Measurements from ENCODE around the gene EDC4.

Gene EDC4

GRCh38 chr16:67926181-67926750 lies 53.4 kb downstream of the EDC4 start:
- Histone ChIP-seq H4K20me1 (ENCODE audit: low read depth, low read length) (no peaks in the 10 kb centered on the region; the same call in 1 of the 2 replicates), H3F3A (ENCODE audit: insufficient read depth) (no peaks in the 10 kb centered on the region), H3K9me2 (replicated peaks; ENCODE audit: insufficient read depth, low read length) (no peaks in the 10 kb centered on the region), H3K27me3 (ENCODE audit: low read length) (no peaks in the 10 kb centered on the region), H3K27ac (ENCODE audit: low read depth, low read length) (no peak overlapping the region), H3K4me2 (ENCODE audit: low read depth, low read length, poor library complexity, severe bottlenecking) (no peak overlapping the region), H3K36me3 (ENCODE audit: low read length) (no peaks in the 10 kb centered on the region), H3K9me3 (ENCODE audit: insufficient read depth, low read length) (no peaks in the 10 kb centered on the region), H3K4me3 (ENCODE audit: insufficient read depth, low read length, poor library complexity, severe bottlenecking) (no peak overlapping the region), H3K9ac (ENCODE audit: low read length) (no peak overlapping the region), H2AFZ (ENCODE audit: low read depth, low read length, severe bottlenecking) (no peak overlapping the region), H3K79me2 (ENCODE audit: insufficient read depth, low read length) (no peaks in the 10 kb centered on the region)
- TF ChIP-seq CTCF (IDR thresholded peaks at IDR 0.05; ENCODE audit: insufficient read depth, low read length, poor library complexity, severe bottlenecking) (no peak), EZH2phosphoT487 (conservative IDR thresholded peaks at IDR 0.05; ENCODE audit: low read length) (no peak)

- H3K9ac ChIP-seq (ENCODE audit: low read length): no peak overlapping the region
- no peaks in the 10 kb centered on the region for H3K9me2 ChIP-seq (replicated peaks; ENCODE audit: insufficient read depth, low read length)
- no peak overlapping the region for H3K4me3 ChIP-seq (ENCODE audit: insufficient read depth, low read length, poor library complexity, severe bottlenecking)
- no peak overlapping the region for H3K27ac ChIP-seq (ENCODE audit: low read depth, low read length)
- H4K20me1 ChIP-seq (ENCODE audit: low read depth, low read length): no peaks in the 10 kb centered on the region; the same call in 1 of the 2 replicates
- H3K36me3 ChIP-seq (ENCODE audit: low read length): no peaks in the 10 kb centered on the region
- no peak overlapping the region for H2AFZ ChIP-seq (ENCODE audit: low read depth, low read length, severe bottlenecking)
- H3K4me2 ChIP-seq (ENCODE audit: low read depth, low read length, poor library complexity, severe bottlenecking): no peak overlapping the region
- H3K27me3 ChIP-seq (ENCODE audit: low read length): no peaks in the 10 kb centered on the region
- no peaks in the 10 kb centered on the region for H3K9me3 ChIP-seq (ENCODE audit: insufficient read depth, low read length)
- H3K79me2 ChIP-seq (ENCODE audit: insufficient read depth, low read length): no peaks in the 10 kb centered on the region
- TF ChIP-seq EZH2phosphoT487 (conservative IDR thresholded peaks at IDR 0.05; ENCODE audit: low read length): no peak
- TF ChIP-seq CTCF (IDR thresholded peaks at IDR 0.05; ENCODE audit: insufficient read depth, low read length, poor library complexity, severe bottlenecking): no peak
- no peaks in the 10 kb centered on the region for H3F3A ChIP-seq (ENCODE audit: insufficient read depth)
Observed at GRCh38 chr16:67927131-67927941, 54.5 kb downstream of the EDC4 start.

- Histone ChIP-seq H3K36me3 (ENCODE audit: low read length) (no peaks in the 10 kb centered on the region), H3K9me2 (replicated peaks; ENCODE audit: insufficient read depth, low read length) (no peaks in the 10 kb centered on the region), H3K27ac (ENCODE audit: low read depth, low read length) (no peak overlapping the region), H3K4me2 (ENCODE audit: low read depth, low read length, poor library complexity, severe bottlenecking) (no peak overlapping the region), H3K9me3 (ENCODE audit: insufficient read depth, low read length) (no peaks in the 10 kb centered on the region), H3K79me2 (ENCODE audit: insufficient read depth, low read length) (no peaks in the 10 kb centered on the region), H3K4me3 (ENCODE audit: insufficient read depth, low read length, poor library complexity, severe bottlenecking) (no peak overlapping the region), H3K27me3 (ENCODE audit: low read length) (no peaks in the 10 kb centered on the region), H3F3A (ENCODE audit: insufficient read depth) (no peaks in the 10 kb centered on the region), H2AFZ (ENCODE audit: low read depth, low read length, severe bottlenecking) (no peak overlapping the region), H4K20me1 (ENCODE audit: low read depth, low read length) (no peaks in the 10 kb centered on the region; the same call in 1 of the 2 replicates), H3K9ac (ENCODE audit: low read length) (no peak overlapping the region)
- TF ChIP-seq CTCF (IDR thresholded peaks at IDR 0.05; ENCODE audit: insufficient read depth, low read length, poor library complexity, severe bottlenecking) (no peak), EZH2phosphoT487 (conservative IDR thresholded peaks at IDR 0.05; ENCODE audit: low read length) (no peak)
Observed at GRCh38 chr16:67928147-67928546, 55.3 kb downstream of the EDC4 start.

All from SU-DHL-6 (cell line).